WTC11 (cell line): ENCODE results near the gene KIDINS220. TPM values are rescaled to one million over a fixed set of nuclear protein-coding genes. Genes with fewer than 3 reads are reported as not detected.

ENCODE experiments used
- ATF1 ChIP-seq: sonication (generic); formaldehyde crosslinking; IDR thresholded peaks from 2 replicates; pipeline ENCODE4 v1.8.1; 2023; ENCODE audit warnings: mild to moderate bottlenecking, moderate library complexity, missing genetic modification reagents
- CDX4 ChIP-seq: fragments of 250-450 bp; sonication (Bioruptor Pico); IDR thresholded peaks from 2 replicates; pipeline ENCODE4 v1.9.0; 2021; ENCODE audit warnings: moderate library complexity, mild to moderate bottlenecking, inconsistent platforms, borderline replicate concordance
- CREB1 ChIP-seq: sonication (generic); formaldehyde crosslinking; IDR thresholded peaks from 2 replicates; pipeline ENCODE4 v1.8.0; 2023; ENCODE audit warnings: mild to moderate bottlenecking, missing genetic modification reagents
- ELF4 ChIP-seq: sonication (generic); formaldehyde crosslinking; IDR thresholded peaks from 2 replicates; pipeline ENCODE4 v1.8.1; 2022; ENCODE audit warnings: low read depth, mild to moderate bottlenecking, moderate library complexity, missing genetic modification reagents
- ETV6 ChIP-seq: sonication (generic); formaldehyde crosslinking; IDR thresholded peaks from 2 replicates; pipeline ENCODE4 v1.8.1; 2022; ENCODE audit warnings: mild to moderate bottlenecking, missing genetic modification reagents
- FOXP1 ChIP-seq: sonication (generic); formaldehyde crosslinking; IDR thresholded peaks from 2 replicates; pipeline ENCODE4 v1.8.0; 2022; ENCODE audit warnings: missing genetic modification reagents, mild to moderate bottlenecking, moderate library complexity, borderline replicate concordance
- GTF2I ChIP-seq: fragments of 250-450 bp; sonication (Bioruptor Pico); conservative IDR thresholded peaks from 2 replicates; pipeline ENCODE4 v1.4.0; 2021; ENCODE audit warnings: mild to moderate bottlenecking
- IRF2 ChIP-seq: sonication (generic); formaldehyde crosslinking; IDR thresholded peaks from 2 replicates; pipeline ENCODE4 v1.8.0; 2022; ENCODE audit warnings: low read depth, missing genetic modification reagents, borderline replicate concordance
- JAZF1 ChIP-seq: fragments of 250-450 bp; sonication (Bioruptor Pico); IDR thresholded peaks from 2 replicates; pipeline ENCODE4 v1.9.0; 2021; ENCODE audit warnings: moderate library complexity, mild to moderate bottlenecking, inconsistent platforms
- SMAD3 ChIP-seq: sonication (generic); formaldehyde crosslinking; IDR thresholded peaks from 2 replicates; pipeline ENCODE4 v1.8.0; 2022; ENCODE audit warnings: missing genetic modification reagents, mild to moderate bottlenecking, borderline replicate concordance
- STAT6 ChIP-seq: sonication (generic); formaldehyde crosslinking; conservative IDR thresholded peaks from 2 replicates; pipeline ENCODE4 v1.8.1; 2023; ENCODE audit warnings: mild to moderate bottlenecking, low read depth, missing genetic modification reagents, moderate library complexity
- TCF7 ChIP-seq: sonication (generic); formaldehyde crosslinking; IDR thresholded peaks from 2 replicates; pipeline ENCODE4 v1.8.0; 2022; ENCODE audit warnings: mild to moderate bottlenecking, low read depth, missing genetic modification reagents, moderate library complexity
- ZBTB43 ChIP-seq: sonication (generic); formaldehyde crosslinking; IDR thresholded peaks from 2 replicates; pipeline ENCODE4 v1.8.1; 2023; ENCODE audit warnings: mild to moderate bottlenecking, missing genetic modification reagents
- ZNF121 ChIP-seq: sonication (generic); formaldehyde crosslinking; IDR thresholded peaks from 2 replicates; pipeline ENCODE4 v1.8.0; 2023; ENCODE audit warnings: missing genetic modification reagents
- ZNF138 ChIP-seq: sonication (generic); formaldehyde crosslinking; conservative IDR thresholded peaks from 2 replicates; pipeline ENCODE4 v1.8.1; 2022; ENCODE audit warnings: mild to moderate bottlenecking, moderate library complexity, missing genetic modification reagents
- ZNF281 ChIP-seq: sonication (generic); formaldehyde crosslinking; IDR thresholded peaks from 2 replicates; pipeline ENCODE4 v1.8.0; 2023; ENCODE audit warnings: mild to moderate bottlenecking, missing genetic modification reagents
- ZSCAN18 ChIP-seq: fragments of 250-450 bp; sonication (Bioruptor Pico); IDR thresholded peaks from 2 replicates; pipeline ENCODE4 v2.1.2; 2022; ENCODE audit warnings: mild to moderate bottlenecking, moderate library complexity
- total RNA-seq: library from RNA; stranded (reverse); gene quantifications from 3 replicates; pipeline ENCODE4 v1.2.3, GENCODE V29; 2021
- TF ChIP-seq, protein P1 (sequence below): sonication (generic); formaldehyde crosslinking; IDR thresholded peaks from 2 replicates; pipeline ENCODE4 v1.8.1; 2022; ENCODE audit warnings: mild to moderate bottlenecking, missing genetic modification reagents, moderate library complexity, borderline replicate concordance
- TF ChIP-seq, protein P2 (sequence below): sonication (generic); formaldehyde crosslinking; IDR thresholded peaks from 2 replicates; pipeline ENCODE4 v1.8.1; 2023; ENCODE audit warnings: mild to moderate bottlenecking, missing genetic modification reagents, borderline replicate concordance

Gene KIDINS220
- total RNA-seq, 1 experiment from 2014 or later: 23.9 TPM

DNA sequence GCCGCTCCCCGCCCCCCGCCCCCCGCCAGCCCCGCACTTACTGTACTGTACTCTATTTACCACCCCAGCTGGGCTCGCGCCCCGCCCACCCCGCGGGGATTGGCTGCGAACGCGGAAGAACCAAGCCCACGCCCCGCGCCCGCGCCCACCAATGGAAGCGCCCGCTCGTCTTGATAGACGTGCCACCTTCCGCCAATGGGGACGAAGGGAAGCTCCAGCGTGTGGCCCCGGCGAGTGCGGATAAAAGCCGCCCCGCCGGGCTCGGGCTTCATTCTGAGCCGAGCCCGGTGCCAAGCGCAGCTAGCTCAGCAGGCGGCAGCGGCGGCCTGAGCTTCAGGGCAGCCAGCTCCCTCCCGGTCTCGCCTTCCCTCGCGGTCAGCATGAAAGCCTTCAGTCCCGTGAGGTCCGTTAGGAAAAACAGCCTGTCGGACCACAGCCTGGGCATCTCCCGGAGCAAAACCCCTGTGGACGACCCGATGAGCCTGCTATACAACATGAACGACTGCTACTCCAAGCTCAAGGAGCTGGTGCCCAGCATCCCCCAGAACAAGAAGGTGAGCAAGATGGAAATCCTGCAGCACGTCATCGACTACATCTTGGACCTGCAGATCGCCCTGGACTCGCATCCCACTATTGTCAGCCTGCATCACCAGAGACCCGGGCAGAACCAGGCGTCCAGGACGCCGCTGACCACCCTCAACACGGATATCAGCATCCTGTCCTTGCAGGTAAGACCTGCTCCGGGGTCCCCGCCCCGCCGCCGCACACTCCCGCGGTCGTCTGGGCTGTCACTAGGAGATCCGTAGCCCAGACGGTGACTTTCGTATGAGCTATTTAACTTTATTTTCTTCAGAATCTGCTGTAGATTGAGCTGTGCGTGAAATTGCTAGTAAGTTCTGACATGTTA, 155.4 kb downstream of the KIDINS220 start, which contains the start of gene ID2 (continued):
- TF ChIP-seq ZSCAN18 (no peak), SMAD3 (CRISPR knock-in tag) (no peak), JAZF1 (CRISPR knock-in tag) (no peak), ZNF121 (CRISPR knock-in tag) (no peak), ZNF138 (CRISPR knock-in tag) (no peak), ATF1 (CRISPR knock-in tag) (no peak), ZBTB43 (CRISPR knock-in tag) (no peak), ZNF281 (CRISPR knock-in tag) (no peak), FOXP1 (CRISPR knock-in tag) (peak; percentile 55; the same call in 1 of the 2 replicates), TCF7 (no peak), STAT6 (CRISPR knock-in tag) (no peak), GTF2I (CRISPR knock-in tag) (no peak), ELF4 (CRISPR knock-in tag) (no peak), ETV6 (CRISPR knock-in tag) (no peak), IRF2 (CRISPR knock-in tag) (no peak), CDX4 (CRISPR knock-in tag) (peak; percentile 74; the same call in 1 of the 2 replicates), CREB1 (CRISPR knock-in tag) (peak; percentile 69; the same call in 1 of the 2 replicates)
- TF ChIP-seq, protein P1, sequence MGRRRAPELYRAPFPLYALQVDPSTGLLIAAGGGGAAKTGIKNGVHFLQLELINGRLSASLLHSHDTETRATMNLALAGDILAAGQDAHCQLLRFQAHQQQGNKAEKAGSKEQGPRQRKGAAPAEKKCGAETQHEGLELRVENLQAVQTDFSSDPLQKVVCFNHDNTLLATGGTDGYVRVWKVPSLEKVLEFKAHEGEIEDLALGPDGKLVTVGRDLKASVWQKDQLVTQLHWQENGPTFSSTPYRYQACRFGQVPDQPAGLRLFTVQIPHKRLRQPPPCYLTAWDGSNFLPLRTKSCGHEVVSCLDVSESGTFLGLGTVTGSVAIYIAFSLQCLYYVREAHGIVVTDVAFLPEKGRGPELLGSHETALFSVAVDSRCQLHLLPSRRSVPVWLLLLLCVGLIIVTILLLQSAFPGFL: 0 out of 2 replicates have a peak, but pooled peaks have one; percentile 53
- TF ChIP-seq, protein P2, sequence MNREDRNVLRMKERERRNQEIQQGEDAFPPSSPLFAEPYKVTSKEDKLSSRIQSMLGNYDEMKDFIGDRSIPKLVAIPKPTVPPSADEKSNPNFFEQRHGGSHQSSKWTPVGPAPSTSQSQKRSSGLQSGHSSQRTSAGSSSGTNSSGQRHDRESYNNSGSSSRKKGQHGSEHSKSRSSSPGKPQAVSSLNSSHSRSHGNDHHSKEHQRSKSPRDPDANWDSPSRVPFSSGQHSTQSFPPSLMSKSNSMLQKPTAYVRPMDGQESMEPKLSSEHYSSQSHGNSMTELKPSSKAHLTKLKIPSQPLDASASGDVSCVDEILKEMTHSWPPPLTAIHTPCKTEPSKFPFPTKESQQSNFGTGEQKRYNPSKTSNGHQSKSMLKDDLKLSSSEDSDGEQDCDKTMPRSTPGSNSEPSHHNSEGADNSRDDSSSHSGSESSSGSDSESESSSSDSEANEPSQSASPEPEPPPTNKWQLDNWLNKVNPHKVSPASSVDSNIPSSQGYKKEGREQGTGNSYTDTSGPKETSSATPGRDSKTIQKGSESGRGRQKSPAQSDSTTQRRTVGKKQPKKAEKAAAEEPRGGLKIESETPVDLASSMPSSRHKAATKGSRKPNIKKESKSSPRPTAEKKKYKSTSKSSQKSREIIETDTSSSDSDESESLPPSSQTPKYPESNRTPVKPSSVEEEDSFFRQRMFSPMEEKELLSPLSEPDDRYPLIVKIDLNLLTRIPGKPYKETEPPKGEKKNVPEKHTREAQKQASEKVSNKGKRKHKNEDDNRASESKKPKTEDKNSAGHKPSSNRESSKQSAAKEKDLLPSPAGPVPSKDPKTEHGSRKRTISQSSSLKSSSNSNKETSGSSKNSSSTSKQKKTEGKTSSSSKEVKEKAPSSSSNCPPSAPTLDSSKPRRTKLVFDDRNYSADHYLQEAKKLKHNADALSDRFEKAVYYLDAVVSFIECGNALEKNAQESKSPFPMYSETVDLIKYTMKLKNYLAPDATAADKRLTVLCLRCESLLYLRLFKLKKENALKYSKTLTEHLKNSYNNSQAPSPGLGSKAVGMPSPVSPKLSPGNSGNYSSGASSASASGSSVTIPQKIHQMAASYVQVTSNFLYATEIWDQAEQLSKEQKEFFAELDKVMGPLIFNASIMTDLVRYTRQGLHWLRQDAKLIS (CRISPR knock-in tag): no peak; the same call in 1 of the 2 replicates
